Right lung (tissue), 10 donors: ENCODE results near the gene ZNF266. TPM values are rescaled to one million over a fixed set of nuclear protein-coding genes. Genes with fewer than 3 reads are reported as not detected.
A peak's percentile ranks its signal among the peaks of the same experiment; 100 is the strongest.

Experiments
- DNase-seq, 2 donors: peaks; one replicate each; pipeline ENCODE4 v3.0.0-alpha.2; 2013
- long read RNA-seq, 8 donors: transcript quantifications; one replicate each; lab custom pipeline, GENCODE V29; 2026
- polyA plus RNA-seq, 5 donors: library from polyadenylated mRNA; unstranded; fragments of 120-200 nt; gene quantifications; one replicate each; pipeline versions ENCODE4 v1.2.1 to v1.2.3, GENCODE V29; 2013; ENCODE audit warnings: inconsistent platforms in 1 of 5, low replicate concordance in 1 of 5; ENCODE audit not compliant: insufficient read length in 5 of 5, insufficient read depth in 1 of 5

ZNF266 gene
- polyA plus RNA-seq = 10 to 100 TPM; 34.4 to 94.5 (median 44.7) TPM
- long read RNA-seq, donor 1, partial matches to known transcripts = 0 of 4 reads
- long read RNA-seq, donor 1, other reads (novel, unspliced or antisense) = 0 of 4 reads
- long read RNA-seq, donor 2 = 0 reads
- long read RNA-seq, donor 3, partial matches to known transcripts = 0 of 2 reads
- long read RNA-seq, donor 3, other reads (novel, unspliced or antisense) = 0 of 2 reads
- long read RNA-seq, donor 4 = 0 reads
- long read RNA-seq, donor 5, partial matches to known transcripts = 5 of 6 reads
- long read RNA-seq, donor 5, other reads (novel, unspliced or antisense) = 0 of 6 reads
- long read RNA-seq, donor 6, partial matches to known transcripts = 0 of 2 reads
- long read RNA-seq, donor 6, other reads (novel, unspliced or antisense) = 0 of 2 reads
- long read RNA-seq, donor 7, partial matches to known transcripts = 0 of 2 reads
- long read RNA-seq, donor 7, other reads (novel, unspliced or antisense) = 0 of 2 reads
- long read RNA-seq, donor 8 = 0 reads

DNA sequence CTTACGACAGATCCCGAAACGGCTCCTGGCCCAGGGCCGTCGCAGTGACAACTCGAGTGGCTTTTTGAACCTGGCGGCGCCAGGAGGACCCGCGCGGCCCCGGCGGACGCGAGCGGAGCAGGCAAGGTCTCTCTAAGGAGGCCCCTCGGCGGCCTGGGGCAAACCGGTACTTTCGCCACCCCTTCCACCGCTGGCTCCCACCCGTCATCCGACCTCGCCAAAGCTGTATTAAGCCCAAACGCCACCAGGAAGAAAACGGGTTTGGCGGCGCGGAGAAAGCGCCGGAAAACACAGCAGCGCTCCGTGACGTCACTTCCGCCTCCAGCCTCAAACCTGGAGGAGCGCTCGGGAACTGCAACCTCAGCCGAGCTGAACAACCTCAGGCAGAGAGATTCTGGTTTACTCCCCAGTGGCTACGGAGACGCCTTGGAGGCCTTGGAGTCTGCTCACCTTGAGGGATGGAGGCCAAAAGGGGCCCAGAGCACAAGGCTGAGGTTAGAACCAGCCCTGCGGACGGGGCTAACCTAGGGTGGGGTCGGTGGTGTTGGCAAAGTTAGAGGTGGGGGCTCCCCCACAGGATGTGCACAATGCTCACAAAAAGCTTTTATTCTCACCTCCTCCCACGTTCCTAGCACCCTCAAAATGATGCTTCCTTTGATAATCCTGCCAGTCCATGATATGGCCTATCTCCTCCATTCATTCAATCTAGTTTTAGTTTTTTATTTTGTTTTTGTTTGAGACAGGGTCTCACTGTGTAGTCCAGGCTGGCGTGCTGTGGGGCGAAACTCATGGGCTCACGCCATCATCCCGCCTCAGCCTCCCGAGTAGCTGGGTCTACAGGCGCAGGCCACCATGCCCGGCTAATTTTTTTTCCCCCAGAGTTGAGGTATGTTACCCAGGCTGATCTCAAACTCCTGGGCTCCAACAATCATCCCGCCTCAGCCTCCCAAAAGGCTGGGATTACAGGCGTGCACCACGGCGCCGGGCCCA lies at the start of gene ZNF266:
Gene ZNF266 (minus strand): TSS at position 295 of the 990 bp plus-strand sequence. CDS start 15,484 bp downstream, outside the sequence.
- DNase-seq = peak; percentile 91 to 93

GRCh38 chr19:9485140-9485539 lies 49.8 kb upstream of the ZNF266 start:
- no peak for DNase-seq

DNA sequence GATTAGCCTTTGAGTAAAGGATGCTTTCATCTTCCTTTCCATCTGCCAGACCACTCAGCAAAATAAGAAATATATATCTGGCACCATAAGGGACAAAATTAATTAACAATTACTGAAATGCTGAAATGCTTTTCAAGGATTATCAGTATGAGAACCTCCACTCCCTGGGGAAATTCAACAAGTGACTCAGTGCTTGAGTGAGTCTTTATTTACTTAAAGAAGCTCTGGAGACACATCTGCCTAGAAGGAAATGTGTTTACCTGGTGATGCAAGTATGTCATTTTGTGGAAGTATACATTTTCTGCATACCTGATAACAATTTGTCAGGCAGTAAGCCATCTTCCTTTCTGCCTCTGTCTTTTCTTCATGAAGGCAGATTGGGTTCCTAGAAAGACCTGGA lies 39.6 kb upstream of the ZNF266 start:
- no peak for DNase-seq

GRCh38 chr19:9467161-9467560 lies 31.8 kb upstream of the ZNF266 start:
- no peak for DNase-seq

DNA sequence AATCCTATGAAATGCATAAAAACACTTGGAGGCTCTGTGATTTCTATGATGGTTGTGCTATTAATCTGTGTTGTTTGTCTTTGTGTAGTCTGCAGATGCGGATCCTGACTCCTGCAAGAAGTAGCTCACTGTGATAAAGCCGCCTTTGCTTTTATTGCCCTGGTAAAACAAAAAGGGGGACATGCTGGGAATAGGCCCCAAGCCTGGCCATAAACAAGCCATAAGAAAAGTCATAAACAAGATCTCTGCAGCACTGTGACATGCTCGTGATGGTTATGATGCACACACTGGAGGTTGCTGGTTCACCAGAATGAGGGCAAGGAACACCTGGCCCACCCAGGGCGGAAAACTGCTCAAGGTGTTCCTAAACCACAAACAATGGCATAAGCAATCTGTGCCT lies 26.6 kb upstream of the ZNF266 start:
- no peak for DNase-seq

- no peak for DNase-seq
Observed at GRCh38 chr19:9456018-9456689, 20.8 kb upstream of the ZNF266 start.

DNA sequence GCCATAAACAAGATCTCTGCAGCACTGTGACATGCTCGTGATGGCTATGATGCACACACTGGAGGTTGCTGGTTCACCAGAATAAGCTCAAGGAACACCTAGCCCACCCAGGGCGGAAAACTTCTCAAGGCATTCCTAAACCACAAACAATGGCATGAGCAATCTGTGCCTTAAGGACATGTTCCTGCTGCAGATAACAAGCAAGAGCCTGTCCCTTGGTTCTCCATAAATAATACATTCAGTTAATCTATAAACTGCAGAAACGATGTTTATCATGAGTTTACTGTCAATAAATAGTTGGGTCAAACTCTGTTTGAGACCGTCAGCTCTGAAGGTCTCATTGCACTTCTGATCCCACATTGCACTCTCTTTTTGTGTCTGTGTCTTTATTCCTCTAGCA lies 18.6 kb upstream of the ZNF266 start:
- DNase-seq = no peak

DNA sequence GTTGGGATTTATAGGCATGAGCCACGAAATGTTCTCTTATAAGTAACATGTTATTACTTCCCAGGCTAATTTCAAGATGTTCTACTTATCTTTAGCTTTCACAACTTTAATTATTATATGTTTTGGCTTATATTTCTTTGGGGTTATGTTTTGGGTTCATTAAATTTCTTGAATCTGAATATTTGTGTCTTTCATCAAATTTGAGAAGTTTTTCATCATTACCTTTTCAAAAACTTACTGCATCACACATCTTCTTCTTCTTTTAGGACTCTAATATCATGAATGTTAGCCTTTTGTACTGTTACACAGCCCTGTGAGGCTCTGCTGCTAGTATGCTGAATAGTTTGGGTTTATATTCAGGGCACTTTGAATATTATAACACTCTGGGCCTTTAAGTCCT lies 9.7 kb upstream of the ZNF266 start:
- DNase-seq = no peak

- DNase-seq = no peak
Observed at GRCh38 chr19:9436358-9436757, 985 bp upstream of the ZNF266 start.

GRCh38 chr19:9431475-9431874 lies 3.9 kb downstream of the ZNF266 start:
- DNase-seq = peak in 1 of 2 donors; percentile 11

GRCh38 chr19:9430444-9430843 lies 4.9 kb downstream of the ZNF266 start:
- no peak for DNase-seq

- no peak for DNase-seq
Observed at GRCh38 chr19:9427941-9428340, 7.4 kb downstream of the ZNF266 start.

GRCh38 chr19:9413240-9413954 lies 22.0 kb downstream of the ZNF266 start:
- DNase-seq = no peak

- DNase-seq = no peak
Observed at GRCh38 chr19:9407827-9408226, 27.5 kb downstream of the ZNF266 start.

- peak; percentile 72 to 73 for DNase-seq
Observed at GRCh38 chr19:9406798-9407352, 28.5 kb downstream of the ZNF266 start.

GRCh38 chr19:9381361-9381785 lies 54.0 kb downstream of the ZNF266 start:
- DNase-seq = no peak

DNA sequence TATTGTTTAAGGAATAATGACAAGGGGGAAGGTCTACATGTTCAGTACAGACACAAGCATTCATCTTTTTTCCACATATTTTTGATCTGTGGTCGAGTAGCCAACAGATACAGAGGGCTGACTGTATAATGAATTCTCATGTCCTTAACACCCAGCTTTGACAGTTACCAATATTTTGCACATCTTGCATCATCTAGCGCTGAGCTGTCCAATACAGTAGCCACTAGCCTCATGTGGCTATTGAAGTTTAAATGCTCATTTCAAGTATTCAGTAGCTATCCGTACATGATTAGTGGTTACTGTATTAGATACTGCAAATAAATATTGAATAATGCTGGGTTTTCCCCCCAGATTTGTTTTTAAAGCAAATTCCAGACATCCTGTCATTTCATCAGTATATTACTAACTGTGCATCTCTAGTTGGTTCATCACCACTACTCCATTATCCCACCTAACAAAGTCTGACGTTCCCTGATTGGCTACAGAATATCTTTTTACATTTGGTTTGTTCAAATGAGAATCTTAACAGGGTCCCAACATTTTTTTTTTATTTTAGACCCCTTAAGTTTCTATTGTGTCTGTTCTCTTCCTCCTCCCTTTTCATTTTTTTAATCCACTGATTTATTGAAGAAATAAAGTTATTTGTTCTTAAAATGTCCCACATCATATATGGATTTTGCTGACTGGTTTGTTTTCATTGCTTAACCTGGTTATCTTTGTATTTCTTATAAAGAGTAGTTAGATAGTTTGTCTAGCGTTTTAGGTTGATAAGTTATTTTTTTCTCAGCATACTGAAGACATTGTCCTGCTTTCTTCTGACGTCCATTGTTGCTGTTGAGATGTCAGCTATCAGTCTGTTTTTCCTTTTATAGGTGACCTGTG lies 64.4 kb downstream of the ZNF266 start:
- no peak for DNase-seq

- peak; percentile 25 to 35 for DNase-seq
Observed at GRCh38 chr19:9362905-9363304, 72.5 kb downstream of the ZNF266 start, which contains the start of gene ZNF177. Gene ZNF177, plus strand, starts transcription at chr19:9363013. Its CDS starts 15,299 bp downstream, at chr19:9378312.
